Measurements from ENCODE around the gene SRRM1. TPM values are rescaled to one million over a fixed set of nuclear protein-coding genes. Genes with fewer than 3 reads are reported as not detected.

SRRM1 gene
- total RNA-seq, 4 donors from 2014 or later: 53.3 to 118 (median 83.3) TPM

- intact Hi-C loops (cut with DNase I; ENCODE audit: low total_unique reads): no loop called here
- WGBS, 2 donors: 57 to 65% methylated on average over 5 of the region's 5 CpGs
- H3K4me3 ChIP-seq (ENCODE audit: low read depth, poor library complexity, severe bottlenecking): no peak overlapping the region
- TF ChIP-seq, protein P1, sequence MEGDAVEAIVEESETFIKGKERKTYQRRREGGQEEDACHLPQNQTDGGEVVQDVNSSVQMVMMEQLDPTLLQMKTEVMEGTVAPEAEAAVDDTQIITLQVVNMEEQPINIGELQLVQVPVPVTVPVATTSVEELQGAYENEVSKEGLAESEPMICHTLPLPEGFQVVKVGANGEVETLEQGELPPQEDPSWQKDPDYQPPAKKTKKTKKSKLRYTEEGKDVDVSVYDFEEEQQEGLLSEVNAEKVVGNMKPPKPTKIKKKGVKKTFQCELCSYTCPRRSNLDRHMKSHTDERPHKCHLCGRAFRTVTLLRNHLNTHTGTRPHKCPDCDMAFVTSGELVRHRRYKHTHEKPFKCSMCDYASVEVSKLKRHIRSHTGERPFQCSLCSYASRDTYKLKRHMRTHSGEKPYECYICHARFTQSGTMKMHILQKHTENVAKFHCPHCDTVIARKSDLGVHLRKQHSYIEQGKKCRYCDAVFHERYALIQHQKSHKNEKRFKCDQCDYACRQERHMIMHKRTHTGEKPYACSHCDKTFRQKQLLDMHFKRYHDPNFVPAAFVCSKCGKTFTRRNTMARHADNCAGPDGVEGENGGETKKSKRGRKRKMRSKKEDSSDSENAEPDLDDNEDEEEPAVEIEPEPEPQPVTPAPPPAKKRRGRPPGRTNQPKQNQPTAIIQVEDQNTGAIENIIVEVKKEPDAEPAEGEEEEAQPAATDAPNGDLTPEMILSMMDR (IDR thresholded peaks at IDR 0.05): no peak
- no peak for TF ChIP-seq POLR2A (IDR thresholded peaks at IDR 0.05)
- no peak for DNase-seq (ENCODE audit: low spot score in 2 of 2)
These were observed 22.4 kb upstream of the SRRM1 start for GRCh38 chr1:24620678-24621077.

DNA sequence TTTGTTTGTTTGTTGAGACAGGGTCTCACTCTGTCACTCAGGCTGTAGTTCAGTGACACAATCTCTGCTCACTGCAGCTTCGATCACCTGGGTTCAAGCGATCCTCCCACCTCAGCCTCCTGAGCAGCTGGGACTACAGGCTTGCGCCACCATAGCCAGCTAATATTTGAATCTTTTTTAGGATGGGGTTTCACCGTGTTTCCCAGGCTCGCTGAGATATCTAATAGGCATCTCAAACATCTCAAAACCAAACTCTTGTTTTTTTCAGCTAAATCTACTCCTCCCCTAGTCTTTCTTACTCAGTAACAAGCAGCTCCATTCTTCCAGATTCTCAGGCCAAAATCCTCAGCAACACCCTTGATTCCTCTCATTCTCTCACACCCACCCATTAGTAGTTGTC is 22.0 kb upstream of the SRRM1 start:
- 81 to 89% methylated on average over 5 of the region's 5 CpGs for WGBS, 2 donors
- intact Hi-C loops (cut with DNase I; ENCODE audit: low total_unique reads): no loop called here
- DNase-seq (ENCODE audit: low spot score in 2 of 2): no peak
- H3K4me3 ChIP-seq (ENCODE audit: low read depth, poor library complexity, severe bottlenecking): no peak overlapping the region
- TF ChIP-seq, protein P1 (IDR thresholded peaks at IDR 0.05): no peak
- TF ChIP-seq POLR2A (IDR thresholded peaks at IDR 0.05): no peak

GRCh38 chr1:24622218-24622617 is 20.9 kb upstream of the SRRM1 start:
- DNase-seq (ENCODE audit: low spot score in 2 of 2): no peak
- intact Hi-C loops (cut with DNase I; ENCODE audit: low total_unique reads): no loop called here
- 52 to 67% methylated on average over 4 of the region's 4 CpGs for WGBS, 2 donors
- TF ChIP-seq, protein P1 (IDR thresholded peaks at IDR 0.05): no peak
- no peak for TF ChIP-seq POLR2A (IDR thresholded peaks at IDR 0.05)
- no peak overlapping the region for H3K4me3 ChIP-seq (ENCODE audit: low read depth, poor library complexity, severe bottlenecking)

DNA sequence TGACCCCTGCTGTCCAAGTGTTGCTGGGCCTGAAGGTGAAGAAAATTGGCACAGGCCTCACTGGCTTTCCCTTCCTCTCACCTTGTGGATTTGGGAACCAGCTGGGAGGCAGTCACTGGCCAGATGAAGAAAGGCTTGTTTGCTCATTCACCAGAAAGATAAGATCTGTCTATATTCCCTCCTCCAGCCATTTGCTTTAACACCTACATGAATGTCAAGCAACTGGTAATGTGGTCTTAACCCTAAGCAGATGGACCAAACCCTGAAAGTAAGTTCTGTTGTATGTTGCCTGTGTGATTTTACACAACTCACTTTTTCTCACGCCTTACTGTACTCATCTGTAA is 10.3 kb upstream of the SRRM1 start:
- TF ChIP-seq, protein P1 (IDR thresholded peaks at IDR 0.05): no peak
- TF ChIP-seq POLR2A (IDR thresholded peaks at IDR 0.05): no peak
- no peak overlapping the region for H3K4me3 ChIP-seq (ENCODE audit: low read depth, poor library complexity, severe bottlenecking)
- DNase-seq (ENCODE audit: low spot score in 2 of 2): no peak
- WGBS, 2 donors: 81 to 94% methylated on average over 1 of the region's 1 CpG
- intact Hi-C loops (cut with DNase I; ENCODE audit: low total_unique reads): no loop called here

DNA sequence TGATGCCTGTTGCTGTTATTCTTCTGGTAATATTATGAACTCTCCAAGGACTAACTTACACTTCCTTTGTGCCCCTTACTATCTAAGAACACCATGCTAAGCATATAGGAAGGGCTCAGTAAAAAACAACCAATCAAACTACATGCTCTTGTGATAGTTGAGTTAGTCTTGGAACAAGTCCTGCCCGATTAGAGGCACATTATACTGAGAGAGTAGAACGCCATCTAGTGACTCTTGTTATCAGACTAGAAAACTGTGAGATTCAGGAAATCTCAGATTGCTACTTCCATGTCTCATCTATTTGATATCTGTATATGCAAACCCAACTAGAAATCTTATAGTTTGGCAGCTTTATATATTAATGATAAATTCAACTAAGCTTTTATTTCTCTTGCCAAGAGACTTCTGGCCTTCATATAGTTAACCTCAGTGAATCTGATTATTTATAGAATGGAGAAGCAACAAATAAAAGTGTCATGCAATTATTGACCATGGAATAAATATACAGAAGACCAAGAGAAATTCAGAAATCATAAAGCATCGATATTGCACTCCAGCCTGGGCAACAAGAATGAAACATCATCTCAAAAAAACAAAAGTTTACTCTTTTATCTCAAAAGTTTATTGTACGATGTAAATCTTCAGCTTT is 7.8 kb upstream of the SRRM1 start:
- no peak overlapping the region for H3K4me3 ChIP-seq (ENCODE audit: low read depth, poor library complexity, severe bottlenecking)
- intact Hi-C loops (cut with DNase I; ENCODE audit: low total_unique reads): loop anchor here (5.0 kb wide), 1 partner anchor 433 kb away; no protein-coding TSS in a partner anchor
- 18 to 20% methylated on average over 4 of the region's 4 CpGs for WGBS, 2 donors
- TF ChIP-seq POLR2A (IDR thresholded peaks at IDR 0.05): no peak
- TF ChIP-seq, protein P1 (IDR thresholded peaks at IDR 0.05): no peak
- no peak for DNase-seq (ENCODE audit: low spot score in 2 of 2)
